Measurements from ENCODE around the gene IL1R2. TPM values are rescaled to one million over a fixed set of nuclear protein-coding genes. Genes with fewer than 3 reads are reported as not detected.

IL1R2 gene
- total and polyA plus RNA-seq, 2 experiments from 2014 or later = 0.22 to 1.2 TPM

DNA sequence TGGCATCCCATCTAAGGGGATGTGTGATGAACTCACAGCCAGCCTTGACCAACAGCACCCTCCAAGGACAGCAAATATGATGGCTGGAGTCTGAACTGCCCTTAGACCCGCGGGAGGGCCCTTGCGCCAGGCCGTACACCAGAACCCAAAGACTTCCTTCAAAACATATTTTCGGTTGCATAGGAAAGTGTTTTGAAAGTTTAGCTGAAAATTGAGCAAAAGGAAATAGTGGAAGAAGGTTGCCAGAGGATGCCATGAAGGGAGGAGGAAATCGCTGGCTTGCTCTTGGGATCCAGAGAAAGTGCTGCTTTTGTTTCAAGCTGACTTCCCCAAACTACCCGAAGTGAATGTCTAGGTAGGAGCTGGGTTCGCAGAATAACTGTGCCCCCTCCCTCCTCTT is 61.3 kb downstream of the IL1R2 start:
- no peaks in the 10 kb centered on the region for H3K27me3 ChIP-seq (replicated peaks; ENCODE audit: insufficient read depth)
- H3K9me3 ChIP-seq (ENCODE audit: low read depth) = no peaks in the 10 kb centered on the region
- H3K9me2 ChIP-seq (ENCODE audit: insufficient read depth) = no peaks in the 10 kb centered on the region
- no peak for DNase-seq
- peaks cover 52% of the 10 kb centered on the region for H3K4me1 ChIP-seq (ENCODE audit: insufficient read depth)
- 99 to 100% methylated on average over 8 of the region's 8 CpGs for WGBS, 2 experiments (ENCODE audit: low coverage in 1 of 2, low lambda C conversion rate in 2 of 2, missing lambda C conversion rate in 2 of 2)
- no peaks in the 10 kb centered on the region for H3K36me3 ChIP-seq (ENCODE audit: low read depth)
- no peak overlapping the region for H3K9ac ChIP-seq
- TF ChIP-seq EZH2 (IDR thresholded peaks at IDR 0.05; ENCODE audit: insufficient read depth, poor library complexity, severe bottlenecking) (no peak), EZH2phosphoT487 (IDR thresholded peaks at IDR 0.05; ENCODE audit: insufficient read depth, low read depth) (no peak)
- in situ Hi-C loops (cut with MboI) = no loop called here
- peaks cover 41% of the 10 kb centered on the region for H3F3A ChIP-seq (ENCODE audit: insufficient read depth)
- H4K20me1 ChIP-seq (ENCODE audit: insufficient read depth) = no peaks in the 10 kb centered on the region
- no peak overlapping the region for H2AFZ ChIP-seq
- H3K79me2 ChIP-seq (ENCODE audit: insufficient read depth) = no peaks in the 10 kb centered on the region
- no peak overlapping the region for H3K27ac ChIP-seq
- H3K4me2 ChIP-seq (ENCODE audit: unreplicated experiment) = no peak overlapping the region
- no peak overlapping the region for H3K4me3 ChIP-seq

DNA sequence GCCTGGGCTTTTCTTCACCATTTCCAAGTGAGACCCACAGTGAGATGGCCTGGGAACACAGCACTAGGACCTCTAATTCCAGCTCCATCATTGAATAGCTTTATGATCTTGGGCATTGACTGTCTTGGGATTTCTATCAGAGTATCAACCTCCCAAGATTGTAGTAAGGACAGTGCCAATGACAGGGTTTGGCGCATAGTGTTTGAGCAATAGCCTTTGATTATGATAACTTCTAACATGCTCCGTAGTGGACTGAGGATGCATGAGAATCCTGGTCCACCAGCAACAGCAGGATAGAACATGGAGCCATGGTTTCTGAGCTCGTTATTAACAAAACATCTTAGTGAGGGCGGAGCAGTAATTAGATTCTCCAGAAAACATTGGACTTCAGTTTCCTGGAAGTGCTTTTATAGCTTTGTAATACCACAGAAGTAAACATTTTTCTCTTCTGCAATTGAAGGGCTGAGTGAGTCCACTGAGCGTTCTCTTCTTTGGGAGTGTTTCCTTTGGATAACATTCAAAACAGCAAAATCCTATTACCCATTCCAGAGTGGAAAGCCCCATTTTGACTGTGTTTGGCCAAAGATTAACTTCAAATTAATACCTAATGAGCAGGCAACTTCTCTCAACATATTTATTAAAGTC is 63.7 kb downstream of the IL1R2 start:
- TF ChIP-seq EZH2phosphoT487 (IDR thresholded peaks at IDR 0.05; ENCODE audit: insufficient read depth, low read depth) = no peak
- TF ChIP-seq EZH2 (IDR thresholded peaks at IDR 0.05; ENCODE audit: insufficient read depth, poor library complexity, severe bottlenecking) = no peak
- H3K27ac ChIP-seq = peak overlapping the region; percentile 36
- in situ Hi-C loops (cut with MboI) = no loop called here

DNA sequence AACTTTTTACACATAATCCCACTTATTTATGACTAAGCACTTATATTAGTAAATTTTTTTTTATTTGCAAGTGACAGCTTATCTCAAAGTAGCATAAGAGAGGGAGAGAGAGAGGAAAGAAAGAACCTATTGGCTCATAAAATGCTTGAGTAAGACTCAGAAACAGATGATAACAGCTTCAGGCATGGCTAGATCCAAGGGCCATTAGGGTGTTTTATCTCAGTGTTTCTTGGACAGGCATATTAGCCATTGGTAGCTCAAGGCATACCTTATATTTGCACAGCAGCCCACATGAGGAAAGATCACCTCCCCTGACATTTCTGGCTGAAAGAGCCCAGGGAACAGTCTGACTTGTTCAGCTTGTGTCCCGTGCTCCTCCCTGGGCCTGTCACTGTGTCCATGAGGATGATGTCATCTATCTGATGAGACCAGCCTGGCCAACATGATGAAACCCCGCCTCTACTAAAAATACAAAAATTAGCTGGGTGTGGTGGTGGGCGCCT is 64.4 kb downstream of the IL1R2 start:
- no peak overlapping the region for H3K4me3 ChIP-seq
- no peaks in the 10 kb centered on the region for H3K27me3 ChIP-seq (replicated peaks; ENCODE audit: insufficient read depth)
- H3K79me2 ChIP-seq (ENCODE audit: insufficient read depth) = no peaks in the 10 kb centered on the region
- DNase-seq = no peak
- TF ChIP-seq EZH2phosphoT487 (IDR thresholded peaks at IDR 0.05; ENCODE audit: insufficient read depth, low read depth) (no peak), EZH2 (IDR thresholded peaks at IDR 0.05; ENCODE audit: insufficient read depth, poor library complexity, severe bottlenecking) (no peak)
- H3K9me2 ChIP-seq (ENCODE audit: insufficient read depth) = no peaks in the 10 kb centered on the region
- H3K36me3 ChIP-seq (ENCODE audit: low read depth) = no peaks in the 10 kb centered on the region
- no peak overlapping the region for H3K9ac ChIP-seq
- no peak overlapping the region for H3K4me2 ChIP-seq (ENCODE audit: unreplicated experiment)
- H3K9me3 ChIP-seq (ENCODE audit: low read depth) = no peaks in the 10 kb centered on the region
- 43 to 49% methylated on average over 3 of the region's 3 CpGs for WGBS, 2 experiments (ENCODE audit: low coverage in 1 of 2, low lambda C conversion rate in 2 of 2, missing lambda C conversion rate in 2 of 2)
- in situ Hi-C loops (cut with MboI) = no loop called here
- H3F3A ChIP-seq (ENCODE audit: insufficient read depth) = peaks cover 15% of the 10 kb centered on the region
- H3K27ac ChIP-seq = peak overlapping the region; percentile 36
- H2AFZ ChIP-seq = 0 out of 2 replicates have a peak overlapping the region, but pooled peaks have one; percentile 41
- no peaks in the 10 kb centered on the region for H4K20me1 ChIP-seq (ENCODE audit: insufficient read depth)
- H3K4me1 ChIP-seq (ENCODE audit: insufficient read depth) = peaks cover 40% of the 10 kb centered on the region

More for the DNA sequence above, 63.7 kb downstream of the IL1R2 start:
- Histone ChIP-seq H2AFZ (0 out of 2 replicates have a peak overlapping the region, but pooled peaks have one; percentile 41), H3K9me2 (ENCODE audit: insufficient read depth) (no peaks in the 10 kb centered on the region), H4K20me1 (ENCODE audit: insufficient read depth) (no peaks in the 10 kb centered on the region), H3K4me1 (ENCODE audit: insufficient read depth) (peaks cover 46% of the 10 kb centered on the region), H3F3A (ENCODE audit: insufficient read depth) (peaks cover 22% of the 10 kb centered on the region), H3K27me3 (replicated peaks; ENCODE audit: insufficient read depth) (no peaks in the 10 kb centered on the region), H3K9me3 (ENCODE audit: low read depth) (no peaks in the 10 kb centered on the region), H3K79me2 (ENCODE audit: insufficient read depth) (no peaks in the 10 kb centered on the region), H3K4me2 (ENCODE audit: unreplicated experiment) (no peak overlapping the region), H3K36me3 (ENCODE audit: low read depth) (no peaks in the 10 kb centered on the region), H3K9ac (no peak overlapping the region), H3K4me3 (no peak overlapping the region)
- WGBS, 2 experiments (ENCODE audit: low coverage in 1 of 2, low lambda C conversion rate in 2 of 2, missing lambda C conversion rate in 2 of 2) = 42 to 48% methylated on average over 5 of the region's 5 CpGs
- peak; percentile 27 for DNase-seq

DNA sequence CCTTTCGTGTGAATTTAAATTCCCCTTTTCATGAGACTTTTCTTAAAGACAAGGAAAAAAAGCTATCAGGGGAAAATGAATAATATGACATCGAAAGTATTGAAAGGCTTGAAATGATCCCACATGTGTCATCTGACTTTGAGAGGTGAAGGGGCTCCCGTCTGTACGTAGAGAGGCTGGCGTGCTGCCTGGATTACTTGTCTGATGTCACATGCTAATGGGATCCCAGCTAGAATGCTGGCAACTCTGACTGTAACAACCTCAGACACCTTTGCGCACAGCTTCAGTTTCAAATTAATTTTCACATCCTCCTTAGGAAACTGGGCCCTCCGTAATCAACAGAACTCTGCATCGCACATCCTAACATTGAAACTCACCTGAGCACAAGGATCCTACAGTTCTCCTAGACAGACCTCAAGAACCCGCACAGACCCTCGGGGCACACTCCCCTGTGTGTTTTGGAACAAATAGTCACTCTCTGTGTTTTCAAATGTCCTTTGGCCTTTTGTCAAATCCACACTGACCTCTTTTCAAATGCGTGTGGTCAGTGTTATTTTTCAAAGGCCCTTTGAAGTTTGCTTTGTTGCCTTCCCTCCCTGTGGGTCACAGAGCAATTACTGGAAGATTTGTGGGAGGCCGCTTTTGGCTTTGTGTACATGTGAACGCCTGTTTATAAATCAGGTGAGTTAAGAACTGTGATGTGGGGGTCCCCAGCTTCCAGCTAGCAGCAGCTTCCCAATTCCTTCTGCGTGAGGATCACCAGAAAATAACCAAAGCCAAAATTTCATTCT is 65.9 kb downstream of the IL1R2 start:
- no peaks in the 10 kb centered on the region for H3K9me2 ChIP-seq (ENCODE audit: insufficient read depth)
- no peak overlapping the region for H3K27ac ChIP-seq
- H3K4me1 ChIP-seq (ENCODE audit: insufficient read depth) = peaks cover 39% of the 10 kb centered on the region
- H4K20me1 ChIP-seq (ENCODE audit: insufficient read depth) = no peaks in the 10 kb centered on the region
- H3K79me2 ChIP-seq (ENCODE audit: insufficient read depth) = no peaks in the 10 kb centered on the region
- H3K27me3 ChIP-seq (replicated peaks; ENCODE audit: insufficient read depth) = no peaks in the 10 kb centered on the region
- in situ Hi-C loops (cut with MboI) = no loop called here
- no peak overlapping the region for H2AFZ ChIP-seq
- WGBS, 2 experiments (ENCODE audit: low coverage in 1 of 2, low lambda C conversion rate in 2 of 2, missing lambda C conversion rate in 2 of 2) = 87 to 88% methylated on average over 14 of the region's 14 CpGs
- H3K4me3 ChIP-seq = no peak overlapping the region
- TF ChIP-seq EZH2phosphoT487 (IDR thresholded peaks at IDR 0.05; ENCODE audit: insufficient read depth, low read depth) (no peak), EZH2 (IDR thresholded peaks at IDR 0.05; ENCODE audit: insufficient read depth, poor library complexity, severe bottlenecking) (no peak)
- H3K36me3 ChIP-seq (ENCODE audit: low read depth) = no peaks in the 10 kb centered on the region
- peaks cover 7% of the 10 kb centered on the region for H3F3A ChIP-seq (ENCODE audit: insufficient read depth)
- H3K4me2 ChIP-seq (ENCODE audit: unreplicated experiment) = no peak overlapping the region
- DNase-seq = no peak
- no peak overlapping the region for H3K9ac ChIP-seq
- H3K9me3 ChIP-seq (ENCODE audit: low read depth) = no peaks in the 10 kb centered on the region
